Right ventricle myocardium inferior (tissue), 1 donor: ENCODE results near the gene PCK1. TPM values are rescaled to one million over a fixed set of nuclear protein-coding genes. Genes with fewer than 3 reads are reported as not detected.

Experiments
- ATAC-seq: fragments of 200-7000 bp; cut with Tn5 transposase; one replicate; pipeline ENCODE4 v1.9.1; 2020; ENCODE audit warnings: mild to moderate bottlenecking, moderate library complexity
- DNase-seq: peaks from one replicate; pipeline ENCODE4 v3.0.0; 2021; ENCODE audit errors: missing footprints
- intact Hi-C: fragments of 100-400 bp; cut with DNase I; formaldehyde crosslinking; loops from one replicate; pipeline ENCODE4 v1.11.0; 2022
- total RNA-seq: library from RNA; stranded (reverse); fragmentation: NEBNext Ultra II Directional; extraction: Animal tissue kit (Norgen Biotek cat#: 25700); gene quantifications from one replicate; pipeline ENCODE4 v1.2.1, GENCODE V29; 2021
- donor health status: DM: no; HTN: yes; CAD: no; lungs with severe emphysema.

Gene PCK1
- total RNA-seq, 1 donor from 2014 or later, result 4.4 TPM

GRCh38 chr20:57583289-57584257 is 22.7 kb downstream of the PCK1 start:
- intact Hi-C loops, result no loop called here
- DNase-seq (no peak), ATAC-seq (no peak)

- no peak for ATAC-seq
- no peak for DNase-seq
- intact Hi-C loops, result no loop called here
Measured at GRCh38 chr20:57584768-57585461, 24.0 kb downstream of the PCK1 start.

GRCh38 chr20:57585466-57586213 is 24.7 kb downstream of the PCK1 start:
- DNase-seq (no peak), ATAC-seq (no peak)
- intact Hi-C loops, result no loop called here

DNA sequence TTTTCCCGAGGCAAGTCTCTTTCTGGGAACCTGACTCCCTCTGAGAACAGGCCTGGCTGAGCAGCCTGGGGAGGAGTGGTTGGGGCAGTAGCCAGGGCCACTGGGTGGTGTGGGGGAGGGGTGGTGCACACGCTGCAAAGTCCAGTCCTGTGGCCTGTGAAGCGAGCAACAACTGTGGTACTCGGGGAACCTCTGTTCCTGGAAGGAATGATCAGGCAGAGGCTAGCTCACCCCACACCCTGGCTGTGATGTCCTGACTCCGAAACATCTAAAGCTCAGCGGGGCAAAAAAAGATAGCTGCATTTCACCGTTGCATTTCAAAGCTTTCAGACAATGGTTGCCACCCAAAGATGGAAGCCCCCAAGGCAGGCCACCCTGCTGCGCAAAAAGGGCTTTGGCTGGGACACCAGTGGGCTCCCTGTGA is 25.5 kb downstream of the PCK1 start:
- DNase-seq, result peak; percentile 60
- intact Hi-C loops, result no loop called here

GRCh38 chr20:57586943-57587277 is 26.0 kb downstream of the PCK1 start:
- ATAC-seq (no peak), DNase-seq (no peak)
- intact Hi-C loops, result no loop called here

More for the DNA sequence above, 25.5 kb downstream of the PCK1 start:
- no peak for ATAC-seq

- ATAC-seq, result no peak
- intact Hi-C loops, result no loop called here
Measured at GRCh38 chr20:57587278-57587988, 26.5 kb downstream of the PCK1 start.

DNA sequence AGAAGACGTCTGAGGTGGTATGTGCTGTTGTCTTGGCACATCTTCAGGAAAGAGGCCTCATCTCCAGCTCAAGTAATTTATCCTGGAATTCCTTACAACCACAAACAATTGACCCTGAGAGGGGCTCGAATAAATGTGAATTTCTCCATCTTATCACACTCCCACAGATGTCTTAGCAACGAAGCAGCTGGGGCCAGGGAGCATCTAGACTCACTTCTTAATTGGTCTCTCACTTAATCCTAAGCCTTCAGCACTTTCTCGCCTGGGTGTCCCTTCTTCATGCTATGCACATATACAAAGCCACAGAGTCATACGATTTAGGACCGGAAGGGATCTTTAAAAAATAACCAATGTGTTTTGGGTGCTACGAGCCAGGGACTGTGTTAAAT is 27.1 kb downstream of the PCK1 start:
- intact Hi-C loops, result no loop called here
- DNase-seq, result no peak

More at GRCh38 chr20:57587278-57587988, 26.5 kb downstream of the PCK1 start:
- no peak for DNase-seq

DNA sequence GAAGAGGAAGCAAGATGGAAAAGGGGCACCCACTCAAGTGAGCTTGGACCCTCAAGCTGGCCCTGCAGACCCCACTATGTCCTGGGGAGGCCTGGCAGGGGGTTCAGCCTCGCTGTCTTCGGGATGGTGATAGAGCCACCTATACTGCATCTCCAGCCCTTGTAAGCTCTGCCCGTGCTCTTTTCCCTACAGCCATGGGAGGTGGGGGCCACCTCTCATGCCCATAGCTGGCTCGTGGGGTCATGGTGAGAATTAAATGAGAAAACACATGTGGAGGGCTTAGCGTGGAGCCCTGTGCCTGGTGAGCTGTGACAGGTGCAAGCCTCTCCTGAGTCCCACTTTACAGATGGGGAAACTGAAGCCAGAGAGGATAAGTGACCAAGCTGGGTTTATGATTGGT is 27.7 kb downstream of the PCK1 start:
- DNase-seq, result no peak
- intact Hi-C loops, result no loop called here
- no peak for ATAC-seq

More for the DNA sequence above, 27.1 kb downstream of the PCK1 start:
- no peak for ATAC-seq

- intact Hi-C loops, result no loop called here
- ATAC-seq (no peak), DNase-seq (no peak)
Measured at GRCh38 chr20:57589123-57589727, 28.3 kb downstream of the PCK1 start.

GRCh38 chr20:57589728-57590484 is 29.0 kb downstream of the PCK1 start:
- ATAC-seq, result no peak

DNA sequence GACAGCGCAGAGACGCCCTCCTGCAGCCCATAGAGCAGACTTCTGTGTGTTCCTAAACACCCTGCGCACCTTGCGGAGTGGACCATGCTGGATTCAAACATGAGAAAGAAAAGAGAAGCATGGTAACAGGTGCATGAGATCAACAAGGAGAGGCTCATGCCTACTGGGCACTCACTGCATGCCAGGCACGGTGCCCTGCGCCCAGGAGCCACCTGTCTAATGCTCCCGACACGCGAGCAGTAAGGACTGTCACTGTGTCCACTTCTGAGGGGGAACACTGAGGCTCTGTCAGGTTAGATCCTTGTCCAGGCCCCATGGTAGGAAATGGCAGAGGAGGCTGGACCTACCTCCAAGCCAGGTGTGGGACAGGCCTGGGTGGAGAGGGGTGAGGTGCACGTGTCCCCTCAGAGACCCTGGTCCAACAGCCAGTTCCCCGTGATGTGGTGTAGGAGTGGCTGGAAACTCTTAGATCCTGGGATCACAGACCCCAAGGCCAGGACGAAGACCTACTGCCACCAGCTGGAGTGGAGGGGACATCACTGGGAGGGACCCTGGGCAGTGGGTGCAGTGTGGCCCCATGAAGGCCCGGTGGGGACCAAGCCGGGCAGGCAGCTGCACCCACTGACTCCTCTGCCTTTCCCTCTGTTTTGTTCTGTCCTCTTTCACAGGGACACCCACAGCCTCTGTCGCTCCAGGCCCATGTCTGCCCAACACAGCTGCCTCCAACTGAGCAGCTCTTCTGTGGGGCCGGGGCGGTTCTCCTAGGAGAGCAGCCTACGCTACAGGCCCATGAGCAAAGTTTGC is 29.8 kb downstream of the PCK1 start:
- intact Hi-C loops, result loop anchor here (10.0 kb wide), 2 partner anchors 216 to 584 kb away; no protein-coding TSS in a partner anchor
- DNase-seq (no peak), ATAC-seq (no peak)

More at GRCh38 chr20:57589728-57590484, 29.0 kb downstream of the PCK1 start:
- DNase-seq, result no peak
- intact Hi-C loops, result loop anchor here (10.0 kb wide), 2 partner anchors 215 to 585 kb away; no protein-coding TSS in a partner anchor

DNA sequence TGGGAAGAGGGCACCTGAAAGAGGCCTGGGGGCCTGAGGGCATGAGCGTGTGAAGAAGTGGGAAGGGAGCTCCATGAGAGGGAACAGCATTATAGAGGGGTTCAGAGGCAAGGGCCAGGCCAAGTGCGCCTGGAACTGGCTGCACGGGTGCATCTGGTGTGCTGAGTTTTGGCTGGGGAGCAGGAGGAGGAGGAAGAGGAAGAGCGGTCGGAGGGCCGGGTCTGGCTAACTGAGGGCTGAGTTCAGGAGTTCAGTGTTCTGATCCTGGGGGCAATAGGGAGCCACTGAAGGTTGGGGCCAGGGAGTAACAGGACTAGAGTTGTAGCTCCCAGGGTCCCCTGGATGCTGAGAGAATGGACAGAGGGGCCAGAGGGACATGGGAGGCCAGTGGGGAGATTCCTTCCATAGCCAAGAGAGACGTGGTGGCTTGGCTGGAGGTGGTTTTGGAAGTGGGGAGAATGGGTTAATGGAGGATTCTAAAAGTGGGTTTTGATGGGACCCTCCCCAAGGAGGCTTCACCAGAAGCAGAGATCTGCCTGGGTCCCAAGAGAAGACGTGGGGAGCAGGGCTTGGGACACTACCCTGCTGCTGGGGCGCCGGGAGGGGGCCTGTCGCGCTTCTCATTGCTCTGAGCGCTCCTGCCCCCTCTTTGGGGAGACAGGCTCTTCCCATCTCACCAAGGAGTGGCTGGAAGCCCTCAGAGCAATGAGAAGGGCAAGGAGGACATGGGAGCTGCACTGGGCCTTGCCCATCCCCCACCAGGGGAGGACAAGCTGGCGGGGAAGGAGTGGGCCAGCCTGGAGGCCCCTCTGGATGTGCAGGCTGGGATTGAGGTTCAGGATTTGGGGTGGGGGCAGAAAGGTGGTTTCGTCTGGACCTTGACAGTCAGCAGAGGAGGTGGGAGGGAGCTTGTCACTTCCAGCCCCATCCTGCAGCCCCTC is 30.6 kb downstream of the PCK1 start:
- intact Hi-C loops, result loop anchor here (10.0 kb wide), 2 partner anchors 217 to 583 kb away; no protein-coding TSS in a partner anchor
- ATAC-seq, result no peak
- no peak for DNase-seq

GRCh38 chr20:57592263-57593092 is 31.6 kb downstream of the PCK1 start:
- ATAC-seq (no peak), DNase-seq (no peak)
- intact Hi-C loops, result loop anchor here (10.0 kb wide), 2 partner anchors 218 to 582 kb away; no protein-coding TSS in a partner anchor

DNA sequence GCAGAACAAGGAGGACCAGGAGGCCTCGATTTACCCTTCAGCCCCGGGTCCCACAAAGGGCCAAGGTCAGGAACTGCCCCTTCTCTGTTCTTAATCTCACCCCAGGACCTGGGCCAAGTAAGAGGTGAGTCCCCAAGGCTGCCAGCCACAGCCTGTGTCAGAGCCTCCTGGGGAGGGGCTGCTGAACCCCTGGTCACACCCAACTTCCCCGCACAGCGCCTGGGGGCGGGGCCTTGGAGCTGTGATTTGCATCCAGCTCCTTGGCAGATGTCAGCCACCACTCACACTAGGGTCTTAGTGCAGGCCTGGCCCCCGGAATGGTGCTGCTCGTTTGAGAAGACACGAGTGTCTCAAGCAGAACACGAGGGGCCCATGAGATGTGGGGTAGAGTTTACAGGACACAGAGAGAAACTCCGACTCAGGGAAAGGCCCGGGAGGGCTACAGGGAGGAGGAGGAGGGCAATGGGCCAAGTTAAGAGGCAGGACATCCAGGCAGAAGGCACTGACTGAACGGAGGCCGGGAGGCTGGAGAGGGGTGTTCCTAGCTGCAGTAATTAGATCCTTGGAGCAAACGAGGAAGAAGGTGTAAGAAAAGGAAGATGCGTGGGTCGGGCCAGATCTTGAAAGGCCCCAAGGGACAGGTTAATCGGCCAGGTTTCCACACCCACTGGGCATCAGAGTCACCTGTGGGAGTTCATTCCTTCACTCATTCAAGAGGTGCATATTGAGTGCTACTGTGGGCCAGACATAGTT is 32.4 kb downstream of the PCK1 start:
- ATAC-seq (no peak), DNase-seq (no peak)
- intact Hi-C loops, result loop anchor here (10.0 kb wide), 2 partner anchors 219 to 581 kb away; no protein-coding TSS in a partner anchor
